H1 (cell line): ENCODE data around the gene NR3C1. TPM values are rescaled to one million over a fixed set of nuclear protein-coding genes. Genes with fewer than 3 reads are reported as not detected.

Experiments used
- CTCF ChIA-PET: fragments of 300-600 bp; sonication (Branson Sonifier 250); formaldehyde crosslinking; loops from one replicate; lab custom pipeline; 2021; ENCODE audit not compliant: partially characterized antibody; lab: Charles Lee
- POLR2A ChIA-PET: fragments of 300-600 bp; sonication (Branson Sonifier 250); formaldehyde crosslinking; loops from one replicate; lab custom pipeline; 2021; ENCODE audit warnings: inconsistent platforms; ENCODE audit not compliant: partially characterized antibody; lab: Charles Lee
- DNase-seq, 2 experiments: peaks; one replicate each; pipeline versions ENCODE4 v3.0.0 to v3.0.0-alpha.2; 2010 to 2022; ENCODE audit warnings: low spot score in 2 of 2, low read depth in 1 of 2, mixed read lengths in 1 of 2
- FAIRE-seq: peaks from 2 replicates; lab custom pipeline; 2011; peaks lifted over from hg19 to GRCh38; lab: Jason Lieb, UNC
- H2AFZ ChIP-seq: 2 replicates; pipeline ENCODE4 v1.8.1; 2012; ENCODE audit warnings: low read length, inconsistent platforms
- H2AK5ac ChIP-seq: 2 replicates; pipeline ENCODE4 v1.6.1; 2013; ENCODE audit warnings: low read depth, low read length
- H2BK120ac ChIP-seq: replicated peaks from 2 replicates; pipeline ENCODE3; 2013; ENCODE audit warnings: low read depth, low read length, inconsistent platforms
- H2BK12ac ChIP-seq: 2 replicates; pipeline ENCODE4 v1.6.1; 2013; ENCODE audit warnings: low read depth, low read length
- H2BK15ac ChIP-seq: 2 replicates; pipeline ENCODE4 v1.6.1; 2013; ENCODE audit warnings: low read length
- H2BK20ac ChIP-seq: 2 replicates; pipeline ENCODE4 v1.6.1; 2013; ENCODE audit warnings: low read length
- H2BK5ac ChIP-seq: 2 replicates; pipeline ENCODE4 v1.6.1; 2013; ENCODE audit warnings: low read depth, low read length
- H3K14ac ChIP-seq: 2 replicates; pipeline ENCODE4 v1.6.1; 2013; ENCODE audit warnings: inconsistent platforms; ENCODE audit not compliant: insufficient read length
- H3K18ac ChIP-seq: 2 replicates; pipeline ENCODE4 v1.6.1; 2013; ENCODE audit warnings: low read length; ENCODE audit errors: extremely low read depth
- H3K23ac ChIP-seq: 2 replicates; pipeline ENCODE4 v1.6.1; 2013; ENCODE audit warnings: inconsistent platforms; ENCODE audit not compliant: insufficient read length
- H3K23me2 ChIP-seq: 2 replicates; pipeline ENCODE4 v1.6.1; 2013; ENCODE audit warnings: low read depth, low read length
- H3K27ac ChIP-seq: 2 replicates; pipeline ENCODE4 v1.6.1; 2011; ENCODE audit warnings: low read depth, low read length, inconsistent platforms
- H3K27me3 ChIP-seq, 4 experiments: replicated peaks in 1 of 4; 1 replicate in 1 of 4; 2 replicates in 3 of 4; pipeline versions ENCODE4 v1.6.1 to v1.8.1; 2011 to 2013; ENCODE audit warnings: low read length in 3 of 4, mild to moderate bottlenecking in 3 of 4, inconsistent platforms in 2 of 4, mixed read lengths in 2 of 4, moderate library complexity in 1 of 4; ENCODE audit not compliant: control insufficient read depth in 3 of 4, insufficient read depth in 3 of 4; ENCODE audit errors: extremely low read depth in 1 of 4
- H3K36me3 ChIP-seq, 4 experiments: 2 replicates each; pipeline versions ENCODE4 v1.6.1 to v1.8.1; 2011 to 2013; ENCODE audit warnings: mild to moderate bottlenecking in 4 of 4, low read length in 3 of 4, moderate library complexity in 2 of 4, control low read depth in 1 of 4, inconsistent platforms in 1 of 4; ENCODE audit not compliant: insufficient read depth in 4 of 4, control insufficient read depth in 2 of 4
- H3K4ac ChIP-seq: replicated peaks from 2 replicates; pipeline ENCODE3; 2013; ENCODE audit warnings: low read length, low read depth, mixed read lengths, inconsistent platforms; ENCODE audit not compliant: insufficient read length
- H3K4me1 ChIP-seq, 4 experiments: replicated peaks in 1 of 4; 1 replicate in 1 of 4; 2 replicates in 3 of 4; pipeline versions ENCODE4 v1.6.1 to v1.8.1; 2011 to 2013; ENCODE audit warnings: low read length in 3 of 4, inconsistent platforms in 2 of 4, mixed read lengths in 1 of 4; ENCODE audit not compliant: insufficient read depth in 4 of 4, control insufficient read depth in 3 of 4
- H3K4me2 ChIP-seq, 2 experiments: 2 replicates each; pipeline versions ENCODE4 v1.6.1 to v1.8.1; 2011 to 2013; ENCODE audit warnings: low read depth in 2 of 2, low read length in 2 of 2, control low read depth in 1 of 2, inconsistent platforms in 1 of 2, mild to moderate bottlenecking in 1 of 2; ENCODE audit not compliant: insufficient read depth in 1 of 2
- H3K4me3 ChIP-seq, 4 experiments: fragments of 200-600, 300-600 bp in 1 of 4; sonication (generic), shearing (Covaris generic), sonication (Bioruptor Twin) in 1 of 4; 2 replicates each; pipeline versions ENCODE4 v1.5.1 to v1.8.1; 2011 to 2016; ENCODE audit warnings: low read length in 4 of 4, low read depth in 3 of 4, control low read depth in 2 of 4, inconsistent platforms in 2 of 4, mild to moderate bottlenecking in 2 of 4, mixed read lengths in 1 of 4, moderate library complexity in 1 of 4; ENCODE audit not compliant: insufficient read depth in 2 of 4; ENCODE audit errors: extremely low read depth in 1 of 4
- H3K56ac ChIP-seq: replicated peaks from 2 replicates; pipeline ENCODE3; 2013; ENCODE audit warnings: low read depth, mild to moderate bottlenecking, mixed read lengths, low read length, inconsistent platforms; ENCODE audit not compliant: insufficient read length
- H3K79me1 ChIP-seq: 2 replicates; pipeline ENCODE4 v1.6.1; 2013; ENCODE audit warnings: low read depth, low read length, control low read depth
- H3K79me2 ChIP-seq, 2 experiments: 2 replicates each; pipeline versions ENCODE4 v1.6.1 to v1.8.1; 2012 to 2013; ENCODE audit warnings: low read length in 2 of 2, mild to moderate bottlenecking in 2 of 2, inconsistent platforms in 1 of 2; ENCODE audit not compliant: insufficient read depth in 2 of 2, control insufficient read depth in 1 of 2
- H3K9ac ChIP-seq, 4 experiments: replicated peaks in 1 of 4; 1 replicate in 1 of 4; 2 replicates in 3 of 4; pipeline versions ENCODE4 v1.6.1 to v1.8.1; 2011 to 2013; ENCODE audit warnings: low read depth in 3 of 4, low read length in 3 of 4, control low read depth in 2 of 4, mild to moderate bottlenecking in 2 of 4, moderate library complexity in 2 of 4, inconsistent platforms in 1 of 4; ENCODE audit errors: extremely low read depth in 1 of 4
- H3K9me3 ChIP-seq, 2 experiments: 2 replicates each; pipeline versions ENCODE4 v1.6.1 to v1.8.1; 2012 to 2013; ENCODE audit warnings: mild to moderate bottlenecking in 2 of 2, moderate library complexity in 2 of 2, control low read depth in 1 of 2, inconsistent platforms in 1 of 2, low read depth in 1 of 2, low read length in 1 of 2, mixed read lengths in 1 of 2; ENCODE audit not compliant: insufficient read depth in 2 of 2
- H4K20me1 ChIP-seq, 2 experiments: replicated peaks in 1 of 2; 2 replicates each; pipeline versions ENCODE3 to v1.8.1; 2011 to 2013; ENCODE audit warnings: inconsistent platforms in 2 of 2, low read length in 2 of 2, mild to moderate bottlenecking in 1 of 2; ENCODE audit not compliant: insufficient read depth in 2 of 2, control insufficient read depth in 1 of 2
- H4K5ac ChIP-seq: 2 replicates; pipeline ENCODE4 v1.6.1; 2013; ENCODE audit warnings: low read length, low read depth, mixed read lengths, inconsistent platforms; ENCODE audit not compliant: insufficient read length
- H4K8ac ChIP-seq: 2 replicates; pipeline ENCODE4 v1.8.0; 2013; ENCODE audit warnings: mild to moderate bottlenecking, moderate library complexity, low read length, inconsistent platforms; ENCODE audit not compliant: insufficient read depth; ENCODE audit errors: extremely low read depth
- H4K91ac ChIP-seq: replicated peaks from 2 replicates; pipeline ENCODE3; 2013; ENCODE audit warnings: low read length, mixed read lengths, inconsistent platforms; ENCODE audit not compliant: insufficient read length
- BRCA1 ChIP-seq: IDR thresholded peaks from 2 replicates; pipeline ENCODE4 v1.6.1; 2012; ENCODE audit warnings: low read depth, low read length, improper control_type of control experiment
- CBX8 ChIP-seq: fragments of 300-800, 300-1000 bp; sonication (generic); IDR thresholded peaks from 2 replicates; pipeline ENCODE4 v1.7.1; 2016; ENCODE audit warnings: low read depth, low read length, borderline replicate concordance
- FOSL1 ChIP-seq: IDR thresholded peaks from 2 replicates; pipeline ENCODE4 v1.6.1; 2011; ENCODE audit warnings: mild to moderate bottlenecking, low read depth, low read length, moderate library complexity; ENCODE audit not compliant: insufficient read depth
- KDM4A ChIP-seq: IDR thresholded peaks from one replicate; pipeline ENCODE4 v1.7.1; 2012; ENCODE audit warnings: low read depth, mild to moderate bottlenecking, moderate library complexity, low read length, inconsistent platforms; ENCODE audit not compliant: severe bottlenecking
- TCF12 ChIP-seq: IDR thresholded peaks from 2 replicates; pipeline ENCODE4 v1.6.1; 2011; ENCODE audit warnings: low read depth, mild to moderate bottlenecking, low read length
- WGBS, 2 experiments: shearing (Covaris generic) in 1 of 2; methylation state at CpG; one replicate each; pipeline versions ENCODE4 v1.1.6 to v1.1.7; 2013 to 2015; ENCODE audit warnings: low lambda C conversion rate in 2 of 2, mixed read lengths in 2 of 2, inconsistent platforms in 1 of 2, low coverage in 1 of 2, missing lambda C conversion rate in 1 of 2; ENCODE audit not compliant: insufficient replicate concordance in 2 of 2, insufficient coverage in 1 of 2, insufficient read length in 1 of 2; ENCODE audit errors: extremely low coverage in 1 of 2, missing lambda C conversion rate in 1 of 2; 5-methylcytosine and 5-hydroxymethylcytosine counted together
- polyA plus RNA-seq, 7 experiments: library from polyadenylated mRNA; depleted of rRNA in 3 of 7; stranded (reverse) in 5 of 7; unstranded in 2 of 7; fragments of >200 nt in 5 of 7; fragments of 200-250 nt in 2 of 7; gene quantifications; 1 replicate in 5 of 7; 2 replicates in 1 of 7; 4 replicates in 1 of 7; pipeline versions ENCODE4 v1.2.1 to v1.2.3, GENCODE V29; 2011 to 2013; ENCODE audit warnings: missing spikeins in 2 of 7, mixed read lengths in 2 of 7
- total RNA-seq: library from RNA; stranded (reverse); fragmentation: NEBNext Ultra II Directional; extraction: Animal tissue kit (Norgen Biotek cat#: 25700); gene quantifications from 2 replicates; pipeline ENCODE4 v1.2.1, GENCODE V29; 2021

The NR3C1 gene
- total and polyA plus RNA-seq, 2 of the 8 experiments (the other 6 are each of a cell fraction or from before 2014, with no cell fraction given) = 1.7 to 5.4 TPM

DNA sequence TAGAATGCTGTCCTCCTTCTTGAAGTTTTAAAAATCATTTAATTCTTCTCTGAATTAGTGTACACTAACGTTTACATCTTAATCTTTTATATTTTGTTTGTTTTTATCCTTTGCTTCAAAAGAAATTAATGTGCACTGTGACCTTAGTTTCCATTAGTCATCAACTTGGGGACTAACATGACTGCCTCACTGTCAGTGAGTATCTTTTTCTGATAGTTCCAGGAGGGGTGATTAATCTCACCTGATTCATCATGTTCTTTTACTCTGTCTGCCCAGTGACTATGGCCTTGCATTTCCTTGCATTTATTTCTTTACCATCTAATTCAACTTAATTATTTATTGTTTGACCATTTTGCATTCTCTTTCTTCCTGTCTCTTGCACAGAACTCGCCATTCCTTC, 33.4 kb upstream of the NR3C1 start:
- no peak overlapping the region for H4K91ac ChIP-seq
- H3K18ac ChIP-seq = no peak overlapping the region
- H3K9ac ChIP-seq = no peak overlapping the region
- no peak overlapping the region for H3K56ac ChIP-seq
- no peak overlapping the region for H3K23ac ChIP-seq
- H3K4me1 ChIP-seq = 0 out of 7 replicates have a peak, but pooled peaks cover 0 to 1% (median 0%) of the 10 kb centered on the region in 4 experiments
- no peak overlapping the region for H2AFZ ChIP-seq
- no peak for DNase-seq
- H3K4me2 ChIP-seq = no peak overlapping the region
- no peak overlapping the region for H2AK5ac ChIP-seq
- no peak overlapping the region for H2BK5ac ChIP-seq
- H4K8ac ChIP-seq = no peak overlapping the region
- CTCF ChIA-PET = no interaction called here
- H3K79me2 ChIP-seq = no peaks in the 10 kb centered on the region
- H3K4ac ChIP-seq = no peak overlapping the region
- WGBS, 2 experiments = 93% methylated on average over 2 of the region's 2 CpGs; no CpG with 5 or more reads in 1 of the 2 experiments
- H3K36me3 ChIP-seq = no peaks in the 10 kb centered on the region
- no peaks in the 10 kb centered on the region for H4K20me1 ChIP-seq
- no peak for FAIRE-seq
- no peak overlapping the region for H2BK20ac ChIP-seq
- H3K4me3 ChIP-seq = no peak overlapping the region
- POLR2A ChIA-PET = no interaction called here
- H3K23me2 ChIP-seq = no peaks in the 10 kb centered on the region
- H3K79me1 ChIP-seq = no peaks in the 10 kb centered on the region
- H2BK120ac ChIP-seq = no peak overlapping the region
- H2BK15ac ChIP-seq = no peak overlapping the region
- H3K27me3 ChIP-seq = no peaks in the 10 kb centered on the region
- no peak overlapping the region for H3K14ac ChIP-seq
- H4K5ac ChIP-seq = no peak overlapping the region
- H3K27ac ChIP-seq = no peak overlapping the region
- no peaks in the 10 kb centered on the region for H3K9me3 ChIP-seq
- H2BK12ac ChIP-seq = no peak overlapping the region
- TF ChIP-seq TCF12 = no peak
- TF ChIP-seq FOSL1 = no peak
- no peak for TF ChIP-seq CBX8
- TF ChIP-seq BRCA1 = no peak
- no peak for TF ChIP-seq KDM4A
